ENCODE data around the gene FER.
"Not testable (repeated sequence)": the region's sequence is repeated elsewhere in the genome, so short reads cannot be mapped to it uniquely, and the experiment has no call there.

The FER gene

GRCh38 chr5:108747774-108748400 is at the start of gene FER:
TSS of gene FER (plus strand) at chr5:108747897. CDS start at chr5:108798183, 50,286 bp downstream.
- TF ChIP-seq CTCF (conservative IDR thresholded peaks at IDR 0.05; ENCODE audit: control insufficient read depth, insufficient read depth, low read depth, low read length), result no peak
- peak; percentile 88 for DNase-seq (ENCODE audit: low read depth)
- peak within 1 kb of the TSS; percentile 86 for H3K4me3 ChIP-seq (ENCODE audit: control insufficient read depth, low read depth, low read length)

GRCh38 chr5:108700388-108700787 is 47.3 kb upstream of the FER start:
- not testable (repeated sequence) for DNase-seq (ENCODE audit: low read depth); H3K4me3 ChIP-seq (ENCODE audit: control insufficient read depth, low read depth, low read length)

- TF ChIP-seq CTCF (conservative IDR thresholded peaks at IDR 0.05; ENCODE audit: control insufficient read depth, insufficient read depth, low read depth, low read length), result no peak
Observed at GRCh38 chr5:108700930-108701329, 46.8 kb upstream of the FER start.

GRCh38 chr5:108702546-108702945 is 45.2 kb upstream of the FER start:
- no peak overlapping the region for H3K4me3 ChIP-seq (ENCODE audit: control insufficient read depth, low read depth, low read length)
- TF ChIP-seq CTCF (conservative IDR thresholded peaks at IDR 0.05; ENCODE audit: control insufficient read depth, insufficient read depth, low read depth, low read length), result no peak
- DNase-seq (ENCODE audit: low read depth), result no peak

More at GRCh38 chr5:108700930-108701329, 46.8 kb upstream of the FER start:
- DNase-seq (ENCODE audit: low read depth), result no peak
- no peak overlapping the region for H3K4me3 ChIP-seq (ENCODE audit: control insufficient read depth, low read depth, low read length)

GRCh38 chr5:108703313-108703712 is 44.4 kb upstream of the FER start:
- no peak overlapping the region for H3K4me3 ChIP-seq (ENCODE audit: control insufficient read depth, low read depth, low read length)
- DNase-seq (ENCODE audit: low read depth), result no peak
- no peak for TF ChIP-seq CTCF (conservative IDR thresholded peaks at IDR 0.05; ENCODE audit: control insufficient read depth, insufficient read depth, low read depth, low read length)

GRCh38 chr5:108707141-108707540 is 40.6 kb upstream of the FER start:
- no peak for DNase-seq (ENCODE audit: low read depth)
- no peak for TF ChIP-seq CTCF (conservative IDR thresholded peaks at IDR 0.05; ENCODE audit: control insufficient read depth, insufficient read depth, low read depth, low read length)
- H3K4me3 ChIP-seq (ENCODE audit: control insufficient read depth, low read depth, low read length), result no peak overlapping the region

GRCh38 chr5:108711898-108712297 is 35.8 kb upstream of the FER start:
- no peak overlapping the region for H3K4me3 ChIP-seq (ENCODE audit: control insufficient read depth, low read depth, low read length)
- no peak for TF ChIP-seq CTCF (conservative IDR thresholded peaks at IDR 0.05; ENCODE audit: control insufficient read depth, insufficient read depth, low read depth, low read length)

More at GRCh38 chr5:108711898-108712297, 35.8 kb upstream of the FER start:
- no peak for DNase-seq (ENCODE audit: low read depth)
